HepG2 (cell line): ENCODE data around the gene ATP2B3.

Source experiments
- HNRNPH1 ChIP-seq: fragments of 200-400 bp; formaldehyde crosslinking; optimal IDR thresholded peaks from 2 replicates; pipeline ENCODE3; 2017; ENCODE audit warnings: mild to moderate bottlenecking, low read depth, low read length
- HOXA3 ChIP-seq: sonication (generic); formaldehyde crosslinking; IDR thresholded peaks from 2 replicates; pipeline ENCODE4 v1.5.0; 2020; ENCODE audit warnings: missing genetic modification reagents
- MZF1 ChIP-seq: sonication (generic); formaldehyde crosslinking; IDR thresholded peaks from 2 replicates; pipeline ENCODE4 v1.8.1; 2023; ENCODE audit warnings: mild to moderate bottlenecking, missing genetic modification reagents, borderline replicate concordance
- NFYB ChIP-seq: sonication (generic); formaldehyde crosslinking; IDR thresholded peaks from 2 replicates; pipeline ENCODE4 v1.4.0; 2020; ENCODE audit warnings: missing genetic modification reagents
- NR2C2 ChIP-seq: sonication (generic); formaldehyde crosslinking; IDR thresholded peaks from 2 replicates; pipeline ENCODE4 v1.4.0; 2020; ENCODE audit warnings: missing genetic modification reagents, mild to moderate bottlenecking, moderate library complexity, borderline replicate concordance
- SP1 ChIP-seq, 2 experiments: fragments of 450-650 bp in 1 of 2; sonication (generic) in 1 of 2; formaldehyde crosslinking in 1 of 2; IDR thresholded peaks; 2 replicates each; pipeline versions ENCODE4 v1.4.0 to v1.6.1; 2016 to 2020; ENCODE audit warnings: missing genetic modification reagents in 1 of 2
- ZFP82 ChIP-seq: sonication (generic); formaldehyde crosslinking; IDR thresholded peaks from 2 replicates; pipeline ENCODE4 v1.5.1; 2020; ENCODE audit warnings: mild to moderate bottlenecking, missing genetic modification reagents, borderline replicate concordance
- ZNF331 ChIP-seq: sonication (generic); formaldehyde crosslinking; IDR thresholded peaks from 2 replicates; pipeline ENCODE4 v1.4.0; 2020; ENCODE audit warnings: missing genetic modification reagents
- TF ChIP-seq, protein P1 (sequence below): IDR thresholded peaks from 2 replicates; pipeline ENCODE4 v1.6.1; 2016; ENCODE audit warnings: missing compliant biosample characterization, missing genetic modification reagents, borderline replicate concordance

DNA sequence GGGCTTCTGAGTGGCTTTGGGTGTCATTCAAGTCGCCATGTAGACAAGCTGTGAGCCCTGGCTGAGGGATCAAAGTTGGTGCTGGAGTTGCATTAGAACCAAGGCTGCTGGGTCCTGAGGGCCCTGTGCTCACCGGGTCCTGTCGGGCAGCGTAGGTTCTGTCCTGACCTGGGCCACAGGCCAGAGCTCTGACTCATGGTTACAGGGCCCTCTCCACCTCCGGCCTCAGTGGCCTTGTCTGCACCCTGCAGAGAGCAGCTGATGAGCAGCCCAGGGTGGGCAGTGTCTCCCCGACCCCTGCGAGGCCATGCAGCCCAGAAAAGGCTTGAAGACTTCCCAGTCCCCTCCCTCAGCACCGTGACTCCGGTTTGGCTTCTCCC is 22.5 kb downstream of the ATP2B3 start:
- TF ChIP-seq NFYB (CRISPR knock-in tag) (no peak), ZFP82 (CRISPR knock-in tag) (no peak), MZF1 (CRISPR knock-in tag) (no peak), ZNF331 (no peak), HNRNPH1 (no peak), SP1 (IDR thresholded peaks at IDR 0.05) (no peak), SP1 (CRISPR knock-in tag; IDR thresholded peaks at IDR 0.05) (no peak), HOXA3 (CRISPR knock-in tag) (no peak), NR2C2 (no peak)
- TF ChIP-seq, protein P1, sequence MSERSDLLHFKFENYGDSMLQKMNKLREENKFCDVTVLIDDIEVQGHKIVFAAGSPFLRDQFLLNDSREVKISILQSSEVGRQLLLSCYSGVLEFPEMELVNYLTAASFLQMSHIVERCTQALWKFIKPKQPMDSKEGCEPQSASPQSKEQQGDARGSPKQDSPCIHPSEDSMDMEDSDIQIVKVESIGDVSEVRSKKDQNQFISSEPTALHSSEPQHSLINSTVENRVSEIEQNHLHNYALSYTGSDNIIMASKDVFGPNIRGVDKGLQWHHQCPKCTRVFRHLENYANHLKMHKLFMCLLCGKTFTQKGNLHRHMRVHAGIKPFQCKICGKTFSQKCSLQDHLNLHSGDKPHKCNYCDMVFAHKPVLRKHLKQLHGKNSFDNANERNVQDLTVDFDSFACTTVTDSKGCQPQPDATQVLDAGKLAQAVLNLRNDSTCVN: no peak
